ENCODE results near the gene ECHDC3.

ECHDC3 gene

GRCh38 chr10:11754173-11754572 lies 12.0 kb downstream of the ECHDC3 start:
- no peak for DNase-seq

GRCh38 chr10:11754620-11755019 lies 12.4 kb downstream of the ECHDC3 start:
- no peak for DNase-seq

GRCh38 chr10:11755512-11756263 lies 13.5 kb downstream of the ECHDC3 start:
- DNase-seq: no peak

GRCh38 chr10:11756766-11757315 lies 14.7 kb downstream of the ECHDC3 start:
- no peak for DNase-seq

GRCh38 chr10:11757454-11757820 lies 15.3 kb downstream of the ECHDC3 start:
- no peak for DNase-seq

GRCh38 chr10:11757821-11758463 lies 15.8 kb downstream of the ECHDC3 start:
- no peak for DNase-seq

GRCh38 chr10:11758527-11759236 lies 16.5 kb downstream of the ECHDC3 start:
- no peak for DNase-seq

- no peak for DNase-seq
These were observed 17.2 kb downstream of the ECHDC3 start for GRCh38 chr10:11759347-11759746.

- no peak for DNase-seq
These were observed 18.0 kb downstream of the ECHDC3 start for GRCh38 chr10:11760151-11760550.

- no peak for DNase-seq
These were observed 18.7 kb downstream of the ECHDC3 start for GRCh38 chr10:11760861-11761260.

GRCh38 chr10:11761431-11761830 lies 19.2 kb downstream of the ECHDC3 start:
- no peak for DNase-seq

GRCh38 chr10:11762706-11763500 lies 20.7 kb downstream of the ECHDC3 start:
- DNase-seq: no peak

GRCh38 chr10:11763501-11763861 lies 21.3 kb downstream of the ECHDC3 start:
- DNase-seq: no peak

- no peak for DNase-seq
These were observed 23.0 kb downstream of the ECHDC3 start for GRCh38 chr10:11765141-11765540.

GRCh38 chr10:11772575-11773288 lies 30.6 kb downstream of the ECHDC3 start:
- DNase-seq: no peak

- DNase-seq: no peak
These were observed 31.7 kb downstream of the ECHDC3 start for GRCh38 chr10:11773761-11774441.

GRCh38 chr10:11775412-11775811 lies 33.2 kb downstream of the ECHDC3 start:
- DNase-seq: no peak

GRCh38 chr10:11776080-11776479 lies 33.9 kb downstream of the ECHDC3 start:
- no peak for DNase-seq

- no peak for DNase-seq
These were observed 38.9 kb downstream of the ECHDC3 start for GRCh38 chr10:11781114-11781513.

- no peak for DNase-seq
These were observed 40.8 kb downstream of the ECHDC3 start for GRCh38 chr10:11782793-11783557.

- DNase-seq: no peak
These were observed 41.3 kb downstream of the ECHDC3 start for GRCh38 chr10:11783558-11783865.
